ENCODE measurements around the gene BTD.
A peak's percentile ranks its signal among the peaks of the same experiment; 100 is the strongest.

The BTD gene

GRCh38 chr3:15581471-15582394 lies 19.8 kb upstream of the BTD start:
- H3K4me3 ChIP-seq (ENCODE audit: low read depth, low read length) = no peak overlapping the region
- no peak for TF ChIP-seq CTCF (conservative IDR thresholded peaks at IDR 0.05; ENCODE audit: low read depth, low read length)
- no peak for DNase-seq (ENCODE audit: low read depth)

- no peak for TF ChIP-seq CTCF (conservative IDR thresholded peaks at IDR 0.05; ENCODE audit: low read depth, low read length)
- peak; percentile 50 for DNase-seq (ENCODE audit: low read depth)
Measured at GRCh38 chr3:15585111-15585845, 16.3 kb upstream of the BTD start.

GRCh38 chr3:15591242-15591641 lies 10.3 kb upstream of the BTD start:
- no peak for TF ChIP-seq CTCF (conservative IDR thresholded peaks at IDR 0.05; ENCODE audit: low read depth, low read length)
- DNase-seq (ENCODE audit: low read depth) = peak; percentile 12
- no peak overlapping the region for H3K4me3 ChIP-seq (ENCODE audit: low read depth, low read length)

More at GRCh38 chr3:15585111-15585845, 16.3 kb upstream of the BTD start:
- no peak overlapping the region for H3K4me3 ChIP-seq (ENCODE audit: low read depth, low read length)

GRCh38 chr3:15591928-15592327 lies 9.6 kb upstream of the BTD start:
- H3K4me3 ChIP-seq (ENCODE audit: low read depth, low read length) = no peak overlapping the region
- TF ChIP-seq CTCF (conservative IDR thresholded peaks at IDR 0.05; ENCODE audit: low read depth, low read length) = no peak
- no peak for DNase-seq (ENCODE audit: low read depth)

GRCh38 chr3:15592968-15593367 lies 8.6 kb upstream of the BTD start:
- DNase-seq (ENCODE audit: low read depth) = no peak
- TF ChIP-seq CTCF (conservative IDR thresholded peaks at IDR 0.05; ENCODE audit: low read depth, low read length) = no peak
- H3K4me3 ChIP-seq (ENCODE audit: low read depth, low read length) = no peak overlapping the region

- DNase-seq (ENCODE audit: low read depth) = no peak
- TF ChIP-seq CTCF (conservative IDR thresholded peaks at IDR 0.05; ENCODE audit: low read depth, low read length) = no peak
- no peak overlapping the region for H3K4me3 ChIP-seq (ENCODE audit: low read depth, low read length)
Measured at GRCh38 chr3:15595955-15596354, 5.6 kb upstream of the BTD start.

Data from choroid plexus epithelial cell (primary cell).